Measurements from ENCODE around the gene ACKR2. TPM values are rescaled to one million over a fixed set of nuclear protein-coding genes. Genes with fewer than 3 reads are reported as not detected.

ACKR2 gene
- total and polyA plus RNA-seq, 2 experiments from 2014 or later, result 1.7 to 3.9 TPM

DNA sequence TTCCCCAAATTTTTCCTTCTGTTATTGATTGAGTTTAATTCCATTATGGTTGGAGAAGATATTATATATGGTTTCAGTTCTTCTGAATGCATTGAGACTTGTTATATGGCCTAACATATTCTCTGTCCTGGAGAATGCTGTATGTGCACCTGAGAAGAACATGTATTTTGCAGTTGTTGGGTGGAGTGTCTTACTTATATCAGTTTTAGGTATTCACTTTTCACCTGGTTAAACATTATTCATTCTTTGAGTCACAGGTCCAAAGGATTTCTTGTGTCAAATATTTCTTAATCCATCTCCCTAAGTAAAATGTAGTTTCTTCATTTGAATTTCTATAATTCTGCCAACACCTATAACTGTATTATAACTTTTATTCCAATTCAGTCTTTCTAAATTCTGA lies 17.8 kb downstream of the ACKR2 start:
- Histone ChIP-seq H3K36me3 (replicated peaks; ENCODE audit: insufficient read depth, low read depth) (no peaks in the 10 kb centered on the region), H2AFZ (no peak overlapping the region), H3K79me2 (no peaks in the 10 kb centered on the region), H4K20me1 (ENCODE audit: insufficient read depth, poor library complexity, severe bottlenecking) (no peaks in the 10 kb centered on the region), H3K4me3 (no peak overlapping the region), H3K4me1 (ENCODE audit: insufficient read depth) (peaks cover 22% of the 10 kb centered on the region), H3K27me3 (no peaks in the 10 kb centered on the region), H3K27ac (peak overlapping the region; percentile 90), H3K9me2 (replicated peaks; ENCODE audit: insufficient read depth) (no peaks in the 10 kb centered on the region), H3K9me3 (ENCODE audit: low read depth) (no peaks in the 10 kb centered on the region), H3K4me2 (no peak overlapping the region)
- DNase-seq (ENCODE audit: low spot score), result no peak
- TF ChIP-seq EZH2 (IDR thresholded peaks at IDR 0.05; ENCODE audit: borderline replicate concordance) (no peak), EZH2phosphoT487 (IDR thresholded peaks at IDR 0.05; ENCODE audit: low read depth, severe bottlenecking, unreplicated experiment) (no peak)
- TF ChIP-seq, protein P1, sequence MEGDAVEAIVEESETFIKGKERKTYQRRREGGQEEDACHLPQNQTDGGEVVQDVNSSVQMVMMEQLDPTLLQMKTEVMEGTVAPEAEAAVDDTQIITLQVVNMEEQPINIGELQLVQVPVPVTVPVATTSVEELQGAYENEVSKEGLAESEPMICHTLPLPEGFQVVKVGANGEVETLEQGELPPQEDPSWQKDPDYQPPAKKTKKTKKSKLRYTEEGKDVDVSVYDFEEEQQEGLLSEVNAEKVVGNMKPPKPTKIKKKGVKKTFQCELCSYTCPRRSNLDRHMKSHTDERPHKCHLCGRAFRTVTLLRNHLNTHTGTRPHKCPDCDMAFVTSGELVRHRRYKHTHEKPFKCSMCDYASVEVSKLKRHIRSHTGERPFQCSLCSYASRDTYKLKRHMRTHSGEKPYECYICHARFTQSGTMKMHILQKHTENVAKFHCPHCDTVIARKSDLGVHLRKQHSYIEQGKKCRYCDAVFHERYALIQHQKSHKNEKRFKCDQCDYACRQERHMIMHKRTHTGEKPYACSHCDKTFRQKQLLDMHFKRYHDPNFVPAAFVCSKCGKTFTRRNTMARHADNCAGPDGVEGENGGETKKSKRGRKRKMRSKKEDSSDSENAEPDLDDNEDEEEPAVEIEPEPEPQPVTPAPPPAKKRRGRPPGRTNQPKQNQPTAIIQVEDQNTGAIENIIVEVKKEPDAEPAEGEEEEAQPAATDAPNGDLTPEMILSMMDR (IDR thresholded peaks at IDR 0.05; ENCODE audit: poor library complexity), result no peak

DNA sequence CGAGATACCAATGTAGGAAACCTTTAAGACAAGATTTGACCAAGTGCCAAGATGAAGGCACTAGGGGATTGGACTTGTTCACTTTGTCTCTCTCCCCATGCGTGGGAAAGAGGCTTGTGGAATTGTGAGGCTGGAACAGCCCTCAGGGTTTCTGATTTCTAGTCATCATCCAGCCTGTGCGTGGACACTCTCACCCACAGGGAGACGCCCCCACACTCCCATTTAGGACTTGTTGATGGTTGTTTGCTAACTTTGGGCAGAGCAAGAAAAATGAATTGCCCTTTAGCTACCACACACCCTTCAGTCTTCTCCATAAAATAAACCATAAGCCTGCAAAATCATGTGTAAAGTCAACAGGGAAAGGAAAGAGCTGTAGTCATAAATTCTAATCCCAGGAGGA lies 18.4 kb downstream of the ACKR2 start:
- H3K27me3 ChIP-seq, result no peaks in the 10 kb centered on the region
- no peaks in the 10 kb centered on the region for H4K20me1 ChIP-seq (ENCODE audit: insufficient read depth, poor library complexity, severe bottlenecking)
- no peaks in the 10 kb centered on the region for H3K36me3 ChIP-seq (replicated peaks; ENCODE audit: insufficient read depth, low read depth)
- H3K4me3 ChIP-seq, result no peak overlapping the region
- H3K79me2 ChIP-seq, result no peaks in the 10 kb centered on the region
- TF ChIP-seq, protein P1 (IDR thresholded peaks at IDR 0.05; ENCODE audit: poor library complexity), result no peak
- TF ChIP-seq EZH2phosphoT487 (IDR thresholded peaks at IDR 0.05; ENCODE audit: low read depth, severe bottlenecking, unreplicated experiment), result no peak
- no peak for TF ChIP-seq EZH2 (IDR thresholded peaks at IDR 0.05; ENCODE audit: borderline replicate concordance)
- H3K4me1 ChIP-seq (ENCODE audit: insufficient read depth), result peaks cover 22% of the 10 kb centered on the region
- no peaks in the 10 kb centered on the region for H3K9me2 ChIP-seq (replicated peaks; ENCODE audit: insufficient read depth)
- H3K4me2 ChIP-seq, result no peak overlapping the region
- peak overlapping the region; percentile 90 for H3K27ac ChIP-seq
- DNase-seq (ENCODE audit: low spot score), result no peak
- no peaks in the 10 kb centered on the region for H3K9me3 ChIP-seq (ENCODE audit: low read depth)
- 51% methylated on average over 4 of the region's 4 CpGs for WGBS (ENCODE audit: low lambda C conversion rate, missing lambda C conversion rate)
- H2AFZ ChIP-seq, result no peak overlapping the region

DNA sequence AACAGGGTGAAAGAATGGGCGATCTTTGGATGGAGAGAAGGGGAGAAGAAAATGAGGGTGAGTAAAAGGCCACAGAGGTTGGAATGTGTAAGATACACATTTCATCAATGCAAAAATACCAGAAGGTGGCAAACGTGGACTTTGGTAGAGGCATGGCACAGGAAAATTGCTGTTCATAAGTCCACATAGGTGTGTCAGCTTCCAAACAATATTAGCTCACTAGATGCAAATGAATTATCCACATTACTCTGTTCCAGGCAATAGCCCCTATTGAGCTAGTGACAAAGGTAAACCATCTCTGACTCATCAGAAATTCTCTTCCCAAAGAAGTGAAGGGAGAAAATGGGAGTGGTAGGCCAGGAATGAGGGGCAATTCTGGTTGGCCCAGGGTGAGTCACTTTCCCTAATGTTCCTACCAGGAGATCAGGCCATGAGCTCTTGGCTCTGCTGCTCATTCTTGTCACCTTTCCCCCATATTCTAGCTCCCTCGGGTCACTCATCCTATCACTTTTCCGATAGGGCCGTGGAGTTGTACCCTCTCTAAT lies 19.9 kb downstream of the ACKR2 start:
- no peaks in the 10 kb centered on the region for H4K20me1 ChIP-seq (ENCODE audit: insufficient read depth, poor library complexity, severe bottlenecking)
- no peaks in the 10 kb centered on the region for H3K36me3 ChIP-seq (replicated peaks; ENCODE audit: insufficient read depth, low read depth)
- no peak overlapping the region for H3K4me3 ChIP-seq
- peaks cover 22% of the 10 kb centered on the region for H3K4me1 ChIP-seq (ENCODE audit: insufficient read depth)
- no peaks in the 10 kb centered on the region for H3K9me2 ChIP-seq (replicated peaks; ENCODE audit: insufficient read depth)
- H3K9me3 ChIP-seq (ENCODE audit: low read depth), result no peaks in the 10 kb centered on the region
- H3K4me2 ChIP-seq, result peak overlapping the region; percentile 19
- H3K27me3 ChIP-seq, result no peaks in the 10 kb centered on the region
- peak; percentile 71 for DNase-seq (ENCODE audit: low spot score)
- TF ChIP-seq EZH2phosphoT487 (IDR thresholded peaks at IDR 0.05; ENCODE audit: low read depth, severe bottlenecking, unreplicated experiment) (no peak), EZH2 (IDR thresholded peaks at IDR 0.05; ENCODE audit: borderline replicate concordance) (no peak)
- TF ChIP-seq, protein P1 (IDR thresholded peaks at IDR 0.05; ENCODE audit: poor library complexity), result no peak
- no peak overlapping the region for H2AFZ ChIP-seq
- H3K79me2 ChIP-seq, result no peaks in the 10 kb centered on the region
- WGBS (ENCODE audit: low lambda C conversion rate, missing lambda C conversion rate), result 70% methylated on average over 5 of the region's 5 CpGs
- H3K27ac ChIP-seq, result peak overlapping the region; percentile 91

Measured in hepatocyte (in vitro differentiated cells).